NCI-H2227 treated with DMSO at 0.1 percent for 48 hours (cell line): ENCODE results near the gene NOS2.
"Not testable (repeated sequence)": the region's sequence is repeated elsewhere in the genome, so short reads cannot be mapped to it uniquely, and the experiment has no call there.

ENCODE experiments used
- DNase-seq: peaks from one replicate; lab custom pipeline; 2025; lab: John Stamatoyannopoulos, UW

Gene NOS2

GRCh38 chr17:27754549-27754948 lies 45.8 kb downstream of the NOS2 start:
- DNase-seq: no peak

GRCh38 chr17:27753726-27754125 lies 46.6 kb downstream of the NOS2 start:
- not testable (repeated sequence) for DNase-seq

DNA sequence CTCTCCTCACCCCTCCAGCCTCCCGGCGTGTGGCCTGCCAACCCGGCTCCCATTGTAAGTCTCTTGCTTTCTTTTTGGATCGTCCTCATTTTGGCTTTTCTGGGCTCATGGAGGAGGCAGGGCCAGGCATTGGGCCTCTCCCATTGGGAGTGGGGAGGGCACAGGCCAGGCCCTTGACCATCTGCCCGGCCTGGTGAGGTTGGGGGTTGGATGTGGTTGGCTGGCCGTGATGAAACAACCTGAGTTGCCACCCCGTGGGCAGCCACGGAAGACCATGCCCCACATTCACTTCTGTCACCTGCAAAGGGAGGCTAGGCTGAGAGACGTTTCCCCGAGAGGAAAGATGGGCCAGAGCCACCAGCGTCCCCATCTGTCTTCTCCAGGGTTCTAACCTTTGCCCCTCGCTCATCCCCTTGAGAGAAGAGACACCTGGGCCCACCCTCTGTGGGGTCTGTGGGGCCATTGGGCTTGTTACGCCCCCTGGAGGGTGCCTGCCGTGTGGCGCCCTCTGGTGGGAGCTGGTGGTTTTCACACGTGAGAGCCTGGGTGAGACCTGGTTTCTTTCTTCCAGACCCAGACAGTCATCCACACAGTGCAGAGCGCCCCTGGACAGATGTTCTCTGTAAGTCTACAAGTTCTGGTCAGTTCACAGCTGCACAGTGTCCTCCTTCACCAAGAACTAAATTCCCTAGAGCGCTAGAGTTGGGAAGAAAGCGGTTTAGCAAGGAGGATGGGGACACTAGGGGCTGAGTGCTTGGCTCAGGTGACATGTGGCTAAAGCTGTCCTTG lies 47.3 kb downstream of the NOS2 start:
- DNase-seq: not testable (repeated sequence)

GRCh38 chr17:27751622-27752490 lies 48.5 kb downstream of the NOS2 start:
- no peak for DNase-seq

DNA sequence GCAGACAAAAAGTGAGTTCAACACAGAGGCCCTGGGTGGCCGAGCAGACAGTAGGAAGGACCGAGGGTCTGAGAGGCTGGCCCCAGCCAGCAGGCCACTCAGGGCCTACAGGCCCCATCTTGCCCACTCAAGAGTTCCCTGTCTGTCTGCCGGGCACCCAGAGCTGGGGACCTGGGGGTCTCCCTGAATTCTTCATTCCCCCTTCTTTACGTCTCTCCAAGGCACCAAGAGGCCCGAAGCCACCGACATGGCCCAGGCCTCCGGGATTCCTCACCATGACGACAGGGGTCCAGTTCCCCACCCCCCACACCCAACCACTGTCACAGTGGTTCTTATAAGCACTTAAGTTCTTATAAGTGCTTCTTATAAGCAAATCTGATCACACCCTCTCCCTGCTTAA lies 49.2 kb downstream of the NOS2 start:
- no peak for DNase-seq

DNA sequence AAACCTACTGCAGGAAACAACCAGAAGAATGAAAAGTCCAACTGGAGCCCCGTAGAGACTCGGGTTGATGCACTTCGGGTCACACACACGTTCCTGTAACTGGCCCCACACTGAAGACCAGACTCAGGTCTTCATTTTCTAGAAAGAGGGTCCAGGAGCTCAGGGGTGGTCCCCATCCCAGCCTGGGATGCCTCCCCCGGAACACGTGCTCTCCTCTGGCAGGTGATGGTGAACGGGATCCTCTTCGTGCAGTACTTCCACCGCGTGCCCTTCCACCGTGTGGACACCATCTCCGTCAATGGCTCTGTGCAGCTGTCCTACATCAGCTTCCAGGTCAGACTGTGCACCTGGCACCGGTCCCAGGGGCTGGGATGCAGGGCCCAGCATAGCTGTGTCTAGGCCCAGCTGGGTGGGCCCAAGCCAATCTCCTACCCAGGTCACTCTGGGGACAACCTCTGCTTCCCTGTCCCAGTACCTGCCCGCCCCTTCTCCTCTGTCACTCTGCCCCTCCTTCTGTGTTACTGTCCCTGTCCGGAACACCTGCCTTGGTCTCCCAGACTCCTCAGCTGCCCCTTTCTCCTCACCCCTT lies 50.7 kb downstream of the NOS2 start:
- not testable (repeated sequence) for DNase-seq

DNA sequence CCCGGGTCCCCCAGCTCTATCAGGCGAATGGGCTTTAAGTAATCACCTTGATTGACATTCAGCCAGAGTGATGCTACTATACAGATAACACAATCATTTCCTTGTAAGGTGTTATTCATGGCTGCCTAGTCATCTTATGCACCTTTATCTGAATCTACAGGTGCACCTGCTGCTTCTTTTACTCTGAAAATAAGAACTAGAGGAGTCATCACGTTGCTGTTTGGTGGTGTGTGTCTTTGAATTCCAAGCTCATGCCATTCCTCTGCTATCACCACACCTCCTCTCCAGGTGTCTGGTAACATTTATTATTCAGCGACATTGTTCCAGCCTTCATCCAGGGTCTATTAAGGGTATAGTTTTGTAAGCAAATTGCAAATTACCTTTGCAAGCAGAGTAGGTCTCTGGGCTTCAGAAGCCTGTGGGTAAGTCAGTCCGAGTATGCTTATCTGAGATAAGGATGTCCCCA lies 51.9 kb downstream of the NOS2 start:
- DNase-seq: no peak

GRCh38 chr17:27747462-27748359 lies 52.6 kb downstream of the NOS2 start:
- no peak for DNase-seq

GRCh38 chr17:27746881-27747280 lies 53.4 kb downstream of the NOS2 start:
- no peak for DNase-seq

GRCh38 chr17:27746320-27746719 lies 54.0 kb downstream of the NOS2 start:
- DNase-seq: not testable (repeated sequence)

- DNase-seq: not testable (repeated sequence)
Measured at GRCh38 chr17:27745207-27745830, 55.0 kb downstream of the NOS2 start.

DNA sequence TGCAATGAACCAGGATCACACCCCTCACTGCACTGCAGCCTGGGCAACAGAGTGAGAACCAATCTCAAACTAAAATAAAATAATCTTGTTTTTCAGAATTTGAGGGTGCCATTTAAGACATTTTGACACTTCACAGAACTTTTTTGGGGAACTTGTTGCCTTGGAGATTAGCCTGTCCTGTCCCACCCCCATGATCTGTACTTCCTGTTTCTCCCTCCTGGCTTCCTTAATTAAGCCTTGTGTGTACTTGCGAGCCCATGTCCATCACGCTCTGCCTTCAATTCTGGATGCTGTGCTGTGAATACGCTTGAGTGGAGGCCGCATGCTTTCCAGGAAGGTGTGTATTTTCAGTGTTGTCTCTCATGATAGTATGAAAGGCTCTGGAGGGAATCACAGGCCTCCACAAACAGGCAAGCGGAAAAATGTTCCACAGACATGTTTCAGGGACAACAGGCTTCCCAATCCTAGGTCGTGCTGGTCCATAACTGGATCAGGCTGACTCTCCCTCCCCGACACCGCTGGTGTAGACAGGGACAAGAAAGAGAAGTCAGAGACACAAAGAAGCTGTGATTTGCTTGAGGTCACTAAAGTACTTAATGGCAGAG lies 56.9 kb downstream of the NOS2 start:
- DNase-seq: no peak

GRCh38 chr17:27741971-27742575 lies 58.3 kb downstream of the NOS2 start:
- DNase-seq: no peak

DNA sequence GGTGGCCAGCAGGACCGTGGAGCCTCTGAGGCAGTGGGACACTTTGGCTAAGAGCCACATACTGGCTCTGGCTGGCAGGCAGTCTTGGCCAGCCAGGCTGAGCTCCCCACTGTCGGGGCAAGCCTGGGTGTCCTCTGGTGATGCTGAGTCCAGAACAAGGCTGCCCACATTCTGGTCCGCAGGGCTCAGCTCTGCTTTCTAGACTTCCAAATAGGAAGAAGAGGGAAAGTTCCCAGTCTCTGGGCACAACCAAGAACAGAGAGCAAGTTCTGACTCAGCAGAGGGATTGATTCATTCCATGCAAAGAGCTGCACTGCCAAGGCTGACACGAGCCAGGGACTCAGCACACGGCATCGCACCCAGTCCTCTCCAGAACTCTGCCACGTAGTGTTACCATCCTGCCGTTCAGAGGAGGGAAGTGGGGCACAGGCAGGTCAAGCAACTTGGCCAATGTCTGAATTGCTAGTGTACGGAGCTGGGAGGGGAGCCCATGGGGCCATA lies 58.9 kb downstream of the NOS2 start:
- no peak for DNase-seq

DNA sequence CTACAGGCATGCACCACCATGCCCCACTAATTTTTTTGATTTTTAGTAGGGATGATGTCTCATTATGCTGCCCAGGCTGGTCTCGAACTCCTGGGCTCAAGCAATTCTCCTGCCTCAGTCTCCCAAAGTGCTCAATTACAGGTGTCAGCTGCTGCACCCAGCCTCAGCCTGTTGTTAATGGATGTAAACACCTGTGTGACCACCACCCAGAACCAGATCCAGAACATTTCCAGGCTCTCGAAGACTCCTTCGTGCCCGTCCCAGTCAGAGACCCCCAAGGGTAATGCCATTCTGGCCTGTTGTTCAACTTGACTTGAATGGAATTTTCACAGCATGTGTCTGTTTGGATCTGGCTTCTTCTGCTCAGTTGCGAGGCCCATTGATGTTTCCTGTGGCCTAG lies 59.8 kb downstream of the NOS2 start:
- DNase-seq: not testable (repeated sequence)

- DNase-seq: no peak
Measured at GRCh38 chr17:27733773-27734172, 66.6 kb downstream of the NOS2 start.

- not testable (repeated sequence) for DNase-seq
Measured at GRCh38 chr17:27732746-27733145, 67.6 kb downstream of the NOS2 start.

DNA sequence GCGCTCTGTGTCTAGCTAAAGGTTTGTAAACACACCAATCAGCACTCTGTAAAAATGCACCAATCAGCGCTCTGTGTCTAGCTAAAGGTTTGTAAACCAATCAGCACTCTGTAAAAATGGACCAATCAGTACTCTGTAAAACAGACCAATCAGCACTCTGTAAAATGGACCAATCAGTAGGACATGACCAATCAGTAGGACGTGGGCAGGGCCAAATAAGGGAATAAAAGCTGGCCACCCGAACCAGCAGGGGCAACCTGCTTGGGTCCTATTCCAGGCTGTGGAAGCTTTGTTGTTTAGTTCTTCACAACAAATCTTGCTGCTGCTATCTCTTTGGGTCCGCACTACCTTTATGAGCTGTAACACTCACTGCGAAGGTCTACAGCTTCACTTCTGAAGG lies 74.3 kb downstream of the NOS2 start:
- DNase-seq: not testable (repeated sequence)

- DNase-seq: no peak
Measured at GRCh38 chr17:27721797-27722196, 78.5 kb downstream of the NOS2 start.
